Left lung (tissue), 10 donors: ENCODE results near the gene XXYLT1. TPM values are rescaled to one million over a fixed set of nuclear protein-coding genes. Genes with fewer than 3 reads are reported as not detected.

Experiments used
- ATAC-seq: fragments of 200-7000 bp; cut with Tn5 transposase; one replicate; pipeline ENCODE4 v1.9.1; 2020; ENCODE audit warnings: moderate library complexity
- DNase-seq, 4 donors: peaks; one replicate each; pipeline ENCODE4 v3.0.0-alpha.2; 2013 to 2020
- H3K27ac ChIP-seq, 2 donors: fragments of 200-600 bp; sonication (generic) in 1 of 2; one replicate each; pipeline versions ENCODE4 v1.5.0 to v1.8.0; 2020 to 2021
- H3K27me3 ChIP-seq, 2 donors: fragments of 200-600 bp; sonication (generic) in 1 of 2; one replicate each; pipeline versions ENCODE4 v1.5.0 to v1.8.0; 2020 to 2021
- H3K36me3 ChIP-seq, 2 donors: fragments of 200-600 bp; sonication (generic) in 1 of 2; one replicate each; pipeline versions ENCODE4 v1.5.0 to v1.8.0; 2020 to 2021
- H3K4me1 ChIP-seq, 2 donors: fragments of 200-600 bp; one replicate each; pipeline ENCODE4 v1.8.0; 2021
- H3K4me3 ChIP-seq, 2 donors: fragments of 200-600 bp; sonication (generic) in 1 of 2; one replicate each; pipeline versions ENCODE4 v1.5.0 to v1.8.0; 2020 to 2021; ENCODE audit warnings: mild to moderate bottlenecking in 1 of 2
- H3K9me3 ChIP-seq, 2 donors: fragments of 200-600 bp; sonication (generic) in 1 of 2; one replicate each; pipeline versions ENCODE4 v1.5.0 to v1.8.0; 2020 to 2021
- intact Hi-C, 2 donors: fragments of 100-400 bp; cut with DNase I; formaldehyde crosslinking; loops; one replicate each; pipeline versions ENCODE4 v1.11.2 to v1.14.2; 2022
- polyA plus RNA-seq, 6 donors: library from polyadenylated mRNA; unstranded; fragments of 120-200 nt; gene quantifications; one replicate each; pipeline ENCODE4 v1.2.1, GENCODE V29; 2013; ENCODE audit not compliant: insufficient read length in 6 of 6
- total RNA-seq, 2 donors: library from RNA; stranded (reverse); fragmentation: NEBNext Ultra II Directional; extraction: Animal tissue kit (Norgen Biotek cat#: 25700); gene quantifications; one replicate each; pipeline ENCODE4 v1.2.1, GENCODE V29; 2021
- TF ChIP-seq, protein P1 (sequence below), 2 donors: fragments of 200-600 bp; sonication (generic) in 1 of 2; IDR thresholded peaks; one replicate each; pipeline versions ENCODE4 v1.5.0 to v1.8.0; 2021; ENCODE audit warnings: antibody characterized with exemption in 2 of 2
- donor health status: DM: no; HTN: yes; CAD: no.
- donor health status: DM: no; HTN: no; CAD: no.

XXYLT1 gene
- total and polyA plus RNA-seq, 8 donors, result 11.3 to 31.1 (median 25.5) TPM

GRCh38 chr3:195065142-195065863 is 205.7 kb downstream of the XXYLT1 start:
- Histone ChIP-seq H3K4me1 (no peaks in the 10 kb centered on the region), H3K36me3 (peaks cover 0 to 16% of the 10 kb centered on the region in 2 donors), H3K27me3 (no peaks in the 10 kb centered on the region), H3K4me3 (no peak overlapping the region), H3K9me3 (no peaks in the 10 kb centered on the region), H3K27ac (no peak overlapping the region)
- intact Hi-C loops, result no loop called here
- TF ChIP-seq, protein P1, sequence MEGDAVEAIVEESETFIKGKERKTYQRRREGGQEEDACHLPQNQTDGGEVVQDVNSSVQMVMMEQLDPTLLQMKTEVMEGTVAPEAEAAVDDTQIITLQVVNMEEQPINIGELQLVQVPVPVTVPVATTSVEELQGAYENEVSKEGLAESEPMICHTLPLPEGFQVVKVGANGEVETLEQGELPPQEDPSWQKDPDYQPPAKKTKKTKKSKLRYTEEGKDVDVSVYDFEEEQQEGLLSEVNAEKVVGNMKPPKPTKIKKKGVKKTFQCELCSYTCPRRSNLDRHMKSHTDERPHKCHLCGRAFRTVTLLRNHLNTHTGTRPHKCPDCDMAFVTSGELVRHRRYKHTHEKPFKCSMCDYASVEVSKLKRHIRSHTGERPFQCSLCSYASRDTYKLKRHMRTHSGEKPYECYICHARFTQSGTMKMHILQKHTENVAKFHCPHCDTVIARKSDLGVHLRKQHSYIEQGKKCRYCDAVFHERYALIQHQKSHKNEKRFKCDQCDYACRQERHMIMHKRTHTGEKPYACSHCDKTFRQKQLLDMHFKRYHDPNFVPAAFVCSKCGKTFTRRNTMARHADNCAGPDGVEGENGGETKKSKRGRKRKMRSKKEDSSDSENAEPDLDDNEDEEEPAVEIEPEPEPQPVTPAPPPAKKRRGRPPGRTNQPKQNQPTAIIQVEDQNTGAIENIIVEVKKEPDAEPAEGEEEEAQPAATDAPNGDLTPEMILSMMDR (IDR thresholded peaks at IDR 0.05), result no peak
- DNase-seq, result no peak
- ATAC-seq, result no peak

- Histone ChIP-seq H3K9me3 (no peaks in the 10 kb centered on the region), H3K4me3 (no peak overlapping the region), H3K4me1 (no peaks in the 10 kb centered on the region), H3K27ac (no peak overlapping the region), H3K27me3 (no peaks in the 10 kb centered on the region), H3K36me3 (peaks cover 0 to 8% of the 10 kb centered on the region in 2 donors)
- ATAC-seq, result no peak
- intact Hi-C loops, result no loop called here
- no peak for DNase-seq
- TF ChIP-seq, protein P1 (IDR thresholded peaks at IDR 0.05), result no peak
Measured at GRCh38 chr3:195064300-195064931, 206.5 kb downstream of the XXYLT1 start.

DNA sequence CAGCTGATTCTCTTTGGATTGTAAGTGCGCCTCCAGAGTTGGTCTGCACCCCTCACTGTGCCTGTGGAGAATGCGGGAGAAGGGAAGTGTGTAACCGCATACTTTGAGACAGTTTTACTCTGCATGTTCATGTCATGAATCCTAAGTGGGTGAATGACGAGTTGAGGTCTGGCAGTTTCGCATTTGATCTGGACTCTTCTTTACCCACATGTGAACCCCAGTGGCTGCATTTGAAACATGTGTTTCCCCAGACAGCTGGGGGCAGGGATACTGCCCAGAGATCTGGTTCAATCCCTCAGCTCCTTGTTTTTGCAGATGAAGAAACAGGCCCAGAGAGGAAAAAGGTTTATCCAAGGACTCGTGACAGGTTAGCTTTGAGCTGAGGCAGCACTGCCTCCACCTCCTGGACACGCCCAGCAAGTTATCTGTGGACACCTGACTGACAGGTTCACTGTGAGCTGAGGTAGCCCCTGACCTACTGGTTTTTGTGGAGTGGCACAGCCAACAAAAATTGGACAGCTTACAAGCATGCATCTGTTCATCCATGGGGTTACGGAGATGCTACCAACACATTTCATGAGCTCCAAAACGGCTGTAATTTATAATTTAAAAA is 207.3 kb downstream of the XXYLT1 start:
- Histone ChIP-seq H3K27me3 (no peaks in the 10 kb centered on the region), H3K4me3 (no peak overlapping the region), H3K27ac (no peak overlapping the region), H3K9me3 (no peaks in the 10 kb centered on the region), H3K4me1 (peaks cover 0 to 6% of the 10 kb centered on the region in 2 donors), H3K36me3 (peaks cover 0 to under 1% of the 10 kb centered on the region in 2 donors)
- DNase-seq (no peak), ATAC-seq (no peak)
- TF ChIP-seq, protein P1 (IDR thresholded peaks at IDR 0.05), result no peak
- intact Hi-C loops, result no loop called here

DNA sequence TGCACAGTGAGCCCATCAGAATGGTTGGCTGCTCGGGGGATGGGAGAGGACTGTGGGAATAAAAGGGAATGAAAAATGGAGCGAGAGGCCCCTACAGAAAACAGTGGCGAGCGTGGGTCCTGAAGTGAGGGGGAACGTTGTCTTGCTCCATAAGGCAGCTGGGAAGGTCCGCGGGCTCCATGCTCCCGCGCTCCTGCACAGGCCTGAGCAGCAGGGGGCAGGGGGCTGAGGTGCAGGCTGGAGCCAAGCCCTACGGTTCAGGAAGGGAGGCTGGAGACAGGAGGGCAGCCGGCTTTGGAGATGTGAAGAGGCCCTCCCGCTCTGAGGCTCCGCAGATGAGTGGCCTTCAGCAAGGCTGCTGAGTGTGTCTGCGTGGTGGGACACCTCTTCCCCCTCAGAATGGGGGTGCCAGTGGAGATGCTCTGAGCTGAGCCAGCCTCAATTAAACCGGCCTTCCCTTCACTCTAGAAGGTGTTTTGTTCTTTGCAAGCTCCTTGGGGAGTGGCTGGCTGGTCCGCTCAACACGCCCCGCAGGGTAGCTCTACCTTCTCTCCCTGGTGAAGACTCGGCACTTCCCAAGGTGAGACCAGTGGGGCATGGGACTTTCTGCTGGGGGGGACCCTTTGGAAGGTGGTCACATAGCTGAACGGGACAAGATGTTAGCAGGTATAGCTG is 208.0 kb downstream of the XXYLT1 start:
- DNase-seq, result no peak
- H3K27ac ChIP-seq, result no peak overlapping the region
- peaks cover 0 to 8% of the 10 kb centered on the region in 2 donors for H3K4me1 ChIP-seq
- H3K4me3 ChIP-seq, result no peak overlapping the region
- ATAC-seq, result no peak
- intact Hi-C loops, result no loop called here
- TF ChIP-seq, protein P1 (IDR thresholded peaks at IDR 0.05), result no peak
- H3K27me3 ChIP-seq, result no peaks in the 10 kb centered on the region
- no peaks in the 10 kb centered on the region for H3K36me3 ChIP-seq
- H3K9me3 ChIP-seq, result no peaks in the 10 kb centered on the region
